ENCODE measurements around the gene USF2.

Gene USF2

GRCh38 chr19:35257113-35257461 is 11.7 kb upstream of the USF2 start:
- TF ChIP-seq EZH2phosphoT487 (IDR thresholded peaks at IDR 0.05; ENCODE audit: low read depth) (no peak), CTCF (IDR thresholded peaks at IDR 0.05; ENCODE audit: low read depth, low read length) (no peak)
- no peak overlapping the region for H3K9ac ChIP-seq (ENCODE audit: low read length)
- no peak overlapping the region for H3K27ac ChIP-seq (ENCODE audit: low read length)
- H2AFZ ChIP-seq (ENCODE audit: low read depth, low read length): no peak overlapping the region
- no peaks in the 10 kb centered on the region for H3K9me3 ChIP-seq (ENCODE audit: insufficient read depth, low read length)
- no peak overlapping the region for H3K4me2 ChIP-seq (ENCODE audit: low read length)
- no peaks in the 10 kb centered on the region for H3K27me3 ChIP-seq (ENCODE audit: low read depth, low read length)
- no peaks in the 10 kb centered on the region for H3K79me2 ChIP-seq (ENCODE audit: low read length)
- no peaks in the 10 kb centered on the region for H3K4me1 ChIP-seq (ENCODE audit: low read length)
- no peaks in the 10 kb centered on the region for H4K20me1 ChIP-seq (ENCODE audit: insufficient read depth, low read length)
- H3K36me3 ChIP-seq (replicated peaks; ENCODE audit: low read depth, low read length): no peaks in the 10 kb centered on the region
- no peak overlapping the region for H3K4me3 ChIP-seq (ENCODE audit: low read length)

GRCh38 chr19:35260694-35261304 is 8.0 kb upstream of the USF2 start:
- no peaks in the 10 kb centered on the region for H3K36me3 ChIP-seq (replicated peaks; ENCODE audit: low read depth, low read length)
- TF ChIP-seq EZH2phosphoT487 (IDR thresholded peaks at IDR 0.05; ENCODE audit: low read depth): no peak
- no peak for TF ChIP-seq CTCF (IDR thresholded peaks at IDR 0.05; ENCODE audit: low read depth, low read length)
- no peaks in the 10 kb centered on the region for H3K79me2 ChIP-seq (ENCODE audit: low read length)
- H2AFZ ChIP-seq (ENCODE audit: low read depth, low read length): no peak overlapping the region
- no peaks in the 10 kb centered on the region for H3K9me3 ChIP-seq (ENCODE audit: insufficient read depth, low read length)
- H3K9ac ChIP-seq (ENCODE audit: low read length): no peak overlapping the region
- H3K27ac ChIP-seq (ENCODE audit: low read length): no peak overlapping the region
- H3K27me3 ChIP-seq (ENCODE audit: low read depth, low read length): no peaks in the 10 kb centered on the region
- no peak overlapping the region for H3K4me3 ChIP-seq (ENCODE audit: low read length)
- H4K20me1 ChIP-seq (ENCODE audit: insufficient read depth, low read length): no peaks in the 10 kb centered on the region
- H3K4me2 ChIP-seq (ENCODE audit: low read length): no peak overlapping the region
- H3K4me1 ChIP-seq (ENCODE audit: low read length): peaks cover 6% of the 10 kb centered on the region; the same call in 1 of the 2 replicates

GRCh38 chr19:35261356-35262100 is 7.2 kb upstream of the USF2 start:
- Histone ChIP-seq H3K9me3 (ENCODE audit: insufficient read depth, low read length) (no peaks in the 10 kb centered on the region), H3K27me3 (ENCODE audit: low read depth, low read length) (no peaks in the 10 kb centered on the region), H2AFZ (ENCODE audit: low read depth, low read length) (no peak overlapping the region), H3K9ac (ENCODE audit: low read length) (no peak overlapping the region), H3K4me1 (ENCODE audit: low read length) (peaks cover 6% of the 10 kb centered on the region; the same call in 1 of the 2 replicates), H3K4me2 (ENCODE audit: low read length) (no peak overlapping the region), H3K4me3 (ENCODE audit: low read length) (no peak overlapping the region), H3K27ac (ENCODE audit: low read length) (no peak overlapping the region), H3K36me3 (replicated peaks; ENCODE audit: low read depth, low read length) (peaks cover 3% of the 10 kb centered on the region), H4K20me1 (ENCODE audit: insufficient read depth, low read length) (no peaks in the 10 kb centered on the region), H3K79me2 (ENCODE audit: low read length) (no peaks in the 10 kb centered on the region)
- TF ChIP-seq EZH2phosphoT487 (IDR thresholded peaks at IDR 0.05; ENCODE audit: low read depth): no peak
- no peak for TF ChIP-seq CTCF (IDR thresholded peaks at IDR 0.05; ENCODE audit: low read depth, low read length)

- Histone ChIP-seq H3K4me2 (ENCODE audit: low read length) (no peak overlapping the region), H3K27me3 (ENCODE audit: low read depth, low read length) (no peaks in the 10 kb centered on the region), H4K20me1 (ENCODE audit: insufficient read depth, low read length) (no peaks in the 10 kb centered on the region), H3K4me3 (ENCODE audit: low read length) (no peak overlapping the region), H2AFZ (ENCODE audit: low read depth, low read length) (no peak overlapping the region), H3K9ac (ENCODE audit: low read length) (no peak overlapping the region), H3K4me1 (ENCODE audit: low read length) (peaks cover 9% of the 10 kb centered on the region; the same call in 1 of the 2 replicates), H3K79me2 (ENCODE audit: low read length) (peaks cover 6% of the 10 kb centered on the region), H3K27ac (ENCODE audit: low read length) (no peak overlapping the region), H3K36me3 (replicated peaks; ENCODE audit: low read depth, low read length) (peaks cover 3% of the 10 kb centered on the region), H3K9me3 (ENCODE audit: insufficient read depth, low read length) (no peaks in the 10 kb centered on the region)
- no peak for TF ChIP-seq EZH2phosphoT487 (IDR thresholded peaks at IDR 0.05; ENCODE audit: low read depth)
- TF ChIP-seq CTCF (IDR thresholded peaks at IDR 0.05; ENCODE audit: low read depth, low read length): no peak
These were observed 6.5 kb upstream of the USF2 start for GRCh38 chr19:35262101-35262761.
